ENCODE measurements around the gene ATG16L1. TPM values are rescaled to one million over a fixed set of nuclear protein-coding genes. Genes with fewer than 3 reads are reported as not detected.

The ATG16L1 gene
- total and polyA plus RNA-seq, 9 of the 15 experiments (the other 6 are each of a cell fraction or from before 2014, with no cell fraction given): 6.4 to 21.3 (median 17.2) TPM

- TF ChIP-seq GTF3C2 (IDR thresholded peaks at IDR 0.05; ENCODE audit: borderline replicate concordance, extremely low read depth, insufficient read length) (no peak), PHF20 (IDR thresholded peaks at IDR 0.05; ENCODE audit: partially characterized antibody) (no peak), ZBTB40 (IDR thresholded peaks at IDR 0.05) (no peak), ZBTB40 (CRISPR knock-in tag; IDR thresholded peaks at IDR 0.05) (no peak), PCBP2 (IDR thresholded peaks at IDR 0.05; ENCODE audit: low read depth, low read length, poor library complexity, severe bottlenecking) (no peak), UBTF (IDR thresholded peaks at IDR 0.05; ENCODE audit: borderline replicate concordance in 1 of 2, low read depth in 2 of 2, low read length in 2 of 2) (no peak), SMARCA5 (IDR thresholded peaks at IDR 0.05) (no peak), NKRF (IDR thresholded peaks at IDR 0.05; ENCODE audit: borderline replicate concordance) (no peak)
Measured at GRCh38 chr2:233217892-233218377, 33.5 kb upstream of the ATG16L1 start (continued).

Data from K562 (cell line).